ENCODE data around the gene ART4. TPM values are rescaled to one million over a fixed set of nuclear protein-coding genes. Genes with fewer than 3 reads are reported as not detected.

ART4 gene
- total and polyA plus RNA-seq, 9 donors, result 0.05 to 5.6 (median 0.46) TPM

GRCh38 chr12:14858513-14858912, 15.2 kb upstream of the ART4 start:
- 84 to 91% (median 84%) methylated on average over 1 of the region's 1 CpG for WGBS, 3 donors
- Histone ChIP-seq H3K9me3 (no peaks in the 10 kb centered on the region), H3K4me3 (no peak overlapping the region), H3K4me1 (ENCODE audit: insufficient read depth) (peaks cover 5% of the 10 kb centered on the region), H3K36me3 (no peaks in the 10 kb centered on the region), H3K27ac (no peak overlapping the region), H3K27me3 (no peaks in the 10 kb centered on the region)
- no peak for DNase-seq
- TF ChIP-seq CTCF (IDR thresholded peaks at IDR 0.05), result no peak
- TF ChIP-seq EP300 (IDR thresholded peaks at IDR 0.05), result no peak
- TF ChIP-seq POLR2A (IDR thresholded peaks at IDR 0.05), result no peak
- intact Hi-C loops (cut with DNase I), result no loop called here

DNA sequence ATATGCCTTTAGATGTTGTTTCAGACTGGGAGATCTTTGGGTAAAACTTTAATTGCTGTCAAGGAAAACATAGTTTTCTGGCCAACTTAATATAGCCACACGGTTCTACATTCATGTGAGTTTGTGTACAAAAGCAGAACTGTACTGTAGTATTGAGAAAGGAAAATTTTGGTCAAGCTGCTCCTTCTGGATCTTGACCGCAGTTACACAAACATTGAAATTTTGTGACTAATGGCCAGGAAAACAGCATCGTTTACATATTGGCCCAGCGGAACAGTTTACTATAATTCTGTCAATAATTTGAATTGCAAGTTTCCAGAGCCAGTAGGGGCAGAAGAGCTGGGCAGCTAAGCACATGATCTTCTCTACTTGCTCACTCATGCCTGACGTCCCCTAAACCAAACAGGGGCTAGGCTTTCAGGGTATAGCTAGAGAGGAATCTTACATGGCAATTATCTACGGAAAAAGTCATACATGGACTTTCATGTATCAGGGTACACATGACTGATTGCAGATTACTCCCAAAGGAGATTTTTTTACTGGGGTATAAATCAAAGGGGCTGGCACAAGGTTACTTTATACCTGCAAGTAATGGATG, 11.4 kb upstream of the ART4 start:
- peaks cover 5% of the 10 kb centered on the region for H3K4me1 ChIP-seq (ENCODE audit: insufficient read depth)
- intact Hi-C loops (cut with DNase I), result loop anchor here in 1 of 4 donors (5.0 kb wide), 1 partner anchor 128 kb away; no protein-coding TSS in a partner anchor
- no peaks in the 10 kb centered on the region for H3K27me3 ChIP-seq
- TF ChIP-seq POLR2A (IDR thresholded peaks at IDR 0.05) (no peak), EP300 (IDR thresholded peaks at IDR 0.05) (no peak), CTCF (IDR thresholded peaks at IDR 0.05) (no peak)
- no peak overlapping the region for H3K4me3 ChIP-seq
- WGBS, 3 donors, result 17 to 31% (median 22%) methylated on average over 6 of the region's 6 CpGs
- H3K9me3 ChIP-seq, result no peaks in the 10 kb centered on the region
- H3K36me3 ChIP-seq, result no peaks in the 10 kb centered on the region
- no peak for DNase-seq
- peak overlapping the region in 1 of 2 donors; percentile 16 for H3K27ac ChIP-seq

DNA sequence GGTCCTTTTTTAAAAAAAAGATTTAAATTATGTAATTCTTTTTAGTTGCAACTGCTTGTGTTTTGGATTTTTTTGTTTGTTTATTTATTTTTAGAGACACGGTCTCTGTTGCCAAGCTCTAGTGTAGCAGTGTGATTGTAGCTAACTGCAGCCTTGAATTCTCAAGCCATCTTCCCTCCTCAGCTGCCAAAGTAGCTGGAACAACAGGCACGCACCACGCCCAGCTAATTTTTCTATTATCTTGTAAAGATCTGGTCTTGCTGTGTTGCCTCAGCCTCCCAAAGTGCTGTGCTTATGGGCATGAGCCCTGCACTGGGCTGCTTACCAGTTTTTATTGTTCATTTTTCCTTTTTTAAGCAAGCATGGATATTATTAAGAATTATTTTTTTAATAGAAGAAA, 10.6 kb upstream of the ART4 start:
- TF ChIP-seq CTCF (IDR thresholded peaks at IDR 0.05), result no peak
- TF ChIP-seq POLR2A (IDR thresholded peaks at IDR 0.05), result no peak
- TF ChIP-seq EP300 (IDR thresholded peaks at IDR 0.05), result no peak
- Histone ChIP-seq H3K27me3 (no peaks in the 10 kb centered on the region), H3K27ac (no peak overlapping the region), H3K9me3 (no peaks in the 10 kb centered on the region), H3K36me3 (no peaks in the 10 kb centered on the region), H3K4me1 (ENCODE audit: insufficient read depth) (peaks cover 5% of the 10 kb centered on the region), H3K4me3 (no peak overlapping the region)
- intact Hi-C loops (cut with DNase I), result loop anchor here in 1 of 4 donors (5.0 kb wide), 1 partner anchor 128 kb away; no protein-coding TSS in a partner anchor
- WGBS, 3 donors, result 8 to 23% (median 9%) methylated on average over 3 of the region's 3 CpGs
- DNase-seq, result peak in 1 of 5 donors; percentile 24

- H3K36me3 ChIP-seq, result no peaks in the 10 kb centered on the region
- H3K27me3 ChIP-seq, result no peaks in the 10 kb centered on the region
- no peak for DNase-seq
- TF ChIP-seq CTCF (IDR thresholded peaks at IDR 0.05) (no peak), POLR2A (IDR thresholded peaks at IDR 0.05) (no peak), EP300 (IDR thresholded peaks at IDR 0.05) (no peak)
- H3K27ac ChIP-seq, result no peak overlapping the region
- intact Hi-C loops (cut with DNase I), result loop anchor here in 1 of 4 donors (5.0 kb wide), 1 partner anchor 129 kb away; no protein-coding TSS in a partner anchor
- no peak overlapping the region for H3K4me3 ChIP-seq
- peaks cover 5% of the 10 kb centered on the region for H3K4me1 ChIP-seq (ENCODE audit: insufficient read depth)
- no peaks in the 10 kb centered on the region for H3K9me3 ChIP-seq
Observed at GRCh38 chr12:14852880-14853279, 9.6 kb upstream of the ART4 start.

Measured in ovary (tissue), 9 donors.